HG02623 (cell line): ENCODE measurements around the gene CTBP2.
"Not testable (repeated sequence)": the region's sequence is repeated elsewhere in the genome, so short reads cannot be mapped to it uniquely, and the experiment has no call there.

Experiments
- ATAC-seq: cut with Tn5 transposase; IDR thresholded peaks from one replicate; pipeline ENCODE4 v1.9.1; 2021; ENCODE audit warnings: moderate library complexity; ENCODE audit not compliant: unreplicated experiment

CTBP2 gene

DNA sequence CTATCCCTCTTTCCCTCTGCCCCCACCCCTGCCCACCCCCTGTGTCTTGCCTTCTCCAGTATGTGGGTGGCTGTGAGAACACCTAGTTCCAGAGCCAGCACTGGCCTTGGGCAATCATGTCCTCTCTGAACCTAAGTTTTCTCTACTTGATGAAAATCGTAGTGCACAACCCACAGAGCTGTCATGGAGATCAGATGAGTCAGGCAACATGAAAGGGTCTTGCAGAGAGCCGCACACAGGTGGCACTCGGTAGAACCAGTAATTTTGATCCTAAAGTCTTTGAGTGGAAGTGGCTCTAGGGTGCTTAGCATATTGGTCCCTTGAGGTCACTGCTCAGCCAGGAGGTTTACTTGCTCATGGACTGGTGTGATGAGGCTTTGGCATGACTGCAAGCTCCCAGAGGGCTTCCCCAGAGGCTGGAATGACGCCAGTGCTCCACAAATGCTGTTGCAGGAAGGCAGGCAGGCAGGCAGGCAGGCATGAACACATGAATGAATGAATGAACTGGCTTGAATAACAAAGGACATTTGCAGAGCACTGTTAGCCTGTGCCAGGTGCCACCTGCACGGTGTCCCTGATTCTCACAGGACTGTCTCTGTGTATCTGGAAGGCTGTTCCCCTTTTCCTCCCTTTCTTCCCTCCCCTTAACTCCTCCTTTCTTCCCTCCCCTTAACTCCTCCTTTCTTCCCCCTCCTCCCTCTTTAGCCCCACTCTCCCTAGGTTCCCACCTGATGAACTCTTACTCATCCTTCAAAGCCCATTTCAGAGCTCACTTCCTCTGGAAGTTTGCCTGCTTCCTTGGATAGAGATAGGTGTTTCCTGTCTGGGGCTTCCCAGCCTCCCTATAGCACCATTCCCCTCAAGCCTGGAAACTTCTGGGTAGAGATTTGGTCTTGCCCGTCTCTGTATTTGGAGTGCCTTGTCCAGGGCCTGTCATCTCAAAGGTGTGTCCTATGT, 27.2 kb upstream of the CTBP2 start:
- ATAC-seq: no peak

DNA sequence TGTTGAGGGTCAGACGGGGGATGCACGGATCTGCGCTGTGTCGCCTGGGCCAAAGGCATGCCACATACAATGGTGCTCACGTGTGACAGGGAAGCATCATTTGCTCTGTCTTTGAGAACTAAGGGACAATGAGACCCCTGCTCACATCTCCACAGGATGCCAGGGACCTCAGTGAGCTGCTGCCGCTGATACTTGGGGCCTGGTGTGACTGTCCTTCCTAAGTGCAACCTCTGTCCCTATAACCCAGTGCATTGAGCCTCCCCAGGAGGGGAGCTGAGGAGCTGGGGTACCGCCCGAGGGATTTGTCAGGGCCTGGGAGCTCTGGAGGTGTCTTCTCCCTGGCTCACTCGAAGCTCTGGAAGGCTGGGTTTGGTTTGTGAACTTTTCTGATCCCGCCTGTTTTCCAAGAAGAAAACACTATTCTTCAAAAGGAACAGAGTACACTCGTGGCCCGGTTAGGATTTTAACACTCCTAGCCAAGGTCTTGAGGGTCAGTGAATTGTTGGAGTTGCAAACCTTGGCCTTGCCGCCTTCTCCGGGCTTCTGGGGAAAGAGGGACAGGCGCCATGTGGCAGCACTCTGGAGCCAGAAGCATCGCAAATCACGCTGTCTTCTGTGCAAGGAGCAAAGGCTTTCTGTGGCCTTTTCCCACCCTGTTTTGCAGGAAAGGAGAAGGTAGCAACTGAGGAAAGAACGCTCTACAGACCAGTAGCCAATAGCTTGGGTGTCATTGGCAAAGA, 26.2 kb upstream of the CTBP2 start:
- ATAC-seq: no peak

DNA sequence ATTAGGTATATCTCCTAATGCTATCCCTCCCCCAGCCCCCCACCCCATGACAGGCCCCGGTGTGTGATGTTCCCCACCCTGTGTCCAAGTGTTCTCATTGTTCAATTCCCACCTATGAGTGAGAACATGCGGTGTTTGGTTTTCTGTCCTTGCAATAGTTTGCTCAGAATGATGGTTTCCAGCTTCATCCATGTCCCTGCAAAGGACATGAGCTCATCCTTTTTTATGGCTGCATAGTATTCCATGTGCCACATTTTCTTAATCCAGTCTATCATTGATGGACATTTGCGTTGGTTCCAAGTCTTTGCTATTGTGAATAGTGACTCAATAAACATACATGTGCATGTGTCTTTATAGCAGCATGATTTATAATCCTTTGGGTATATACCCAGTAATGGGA, 18.7 kb upstream of the CTBP2 start:
- not testable (repeated sequence) for ATAC-seq

DNA sequence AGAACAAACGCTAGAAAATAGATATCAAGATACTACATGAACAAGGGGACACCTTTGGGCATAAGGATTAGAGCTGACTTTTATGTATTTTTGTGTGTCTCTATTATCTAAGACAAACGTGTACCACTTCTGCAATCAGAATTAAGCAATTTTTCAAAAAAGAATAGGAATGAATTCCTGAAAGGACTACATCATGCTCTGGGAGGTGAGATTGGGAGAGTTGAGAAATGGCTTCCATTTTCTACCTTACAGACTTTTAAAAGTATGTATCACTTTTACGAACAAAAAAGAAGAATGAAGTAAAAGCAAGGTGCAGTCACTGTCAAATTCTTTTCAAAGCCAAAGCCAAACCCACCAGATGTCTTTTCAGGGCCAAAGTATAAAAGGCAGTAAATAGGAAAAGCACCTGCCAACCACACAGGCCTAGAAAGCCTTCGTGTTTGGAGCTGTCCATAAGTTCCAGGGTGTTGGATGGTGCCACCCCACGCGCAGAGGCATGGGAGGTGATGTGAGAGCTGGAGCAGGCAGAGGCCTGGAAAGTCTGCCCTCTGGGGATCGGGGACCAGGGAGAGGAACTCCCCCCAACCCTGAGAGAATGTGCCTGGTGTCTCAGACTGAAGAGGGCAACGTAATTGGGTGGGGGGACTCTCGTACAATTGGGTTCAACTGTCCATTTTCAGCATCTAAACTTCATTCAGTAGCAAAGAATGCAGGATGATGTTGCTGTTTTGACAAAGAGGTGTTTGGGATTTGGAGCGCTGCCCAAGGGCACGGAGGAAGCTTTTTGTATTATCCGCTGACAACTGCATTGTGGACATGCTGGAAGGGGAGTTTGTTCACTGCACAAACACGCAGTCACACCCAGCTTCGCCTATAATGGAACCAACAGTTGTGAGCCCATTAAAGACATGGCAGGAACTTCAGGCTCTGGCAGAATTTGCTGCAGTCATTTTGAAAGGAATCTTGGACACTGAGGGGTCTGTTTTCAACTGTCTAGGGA, 17.6 kb upstream of the CTBP2 start:
- no peak for ATAC-seq

DNA sequence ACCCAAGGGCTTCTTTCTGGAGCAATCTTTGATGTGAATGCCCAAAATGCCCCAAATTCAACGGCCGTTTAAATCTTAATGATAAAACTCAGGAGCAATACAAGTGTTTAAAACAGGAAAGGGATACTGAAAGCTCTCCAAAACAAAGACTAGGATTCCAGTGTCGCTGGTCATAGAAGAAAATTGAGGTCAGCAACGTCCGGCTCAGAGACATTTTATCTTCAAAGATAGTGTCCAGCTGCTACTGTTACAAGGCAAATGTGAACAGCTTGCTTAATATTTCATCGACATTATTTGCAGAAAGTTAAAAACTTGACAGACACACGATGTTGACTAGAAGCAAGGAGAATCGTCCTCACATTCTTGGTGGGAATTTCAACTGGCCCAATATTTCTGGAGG, 15.4 kb upstream of the CTBP2 start:
- no peak for ATAC-seq

DNA sequence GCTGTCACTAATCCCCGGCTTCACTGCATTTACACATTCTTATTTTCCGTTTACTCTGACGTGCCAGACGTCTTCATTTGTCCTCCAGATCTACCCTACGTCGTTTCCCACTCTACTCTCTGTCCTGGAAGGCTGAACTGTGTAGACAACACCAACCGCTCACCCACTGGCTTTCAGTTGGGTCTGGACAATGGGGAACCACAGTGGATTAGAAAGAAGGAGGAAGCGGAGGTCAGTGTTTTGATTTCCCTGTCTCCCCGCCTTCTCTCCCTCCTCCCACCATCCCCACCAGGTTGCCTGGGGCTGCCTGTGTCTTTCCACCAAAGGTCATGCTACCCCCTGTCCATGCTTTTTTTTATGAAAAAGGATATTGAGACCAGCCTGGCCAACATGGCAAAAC, 14.0 kb upstream of the CTBP2 start:
- ATAC-seq: no peak

DNA sequence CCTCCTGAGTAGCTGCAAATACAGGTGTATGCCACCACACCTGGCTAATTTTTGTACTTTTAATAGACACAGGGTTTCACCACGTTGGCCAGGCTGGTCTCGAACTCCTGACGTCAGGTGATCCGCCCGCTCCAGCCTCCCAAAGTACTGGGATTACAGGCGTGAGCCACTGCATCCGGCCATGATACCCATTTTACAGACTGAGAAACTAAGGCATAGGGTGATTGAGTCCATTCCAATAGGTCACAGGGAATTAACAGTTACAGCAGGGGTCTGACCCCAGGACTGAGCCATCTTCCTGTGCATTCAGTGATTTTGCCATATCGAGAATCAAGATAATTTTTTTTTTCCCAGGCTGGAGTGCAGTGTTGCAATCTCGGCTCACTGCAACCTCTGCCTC, 12.3 kb upstream of the CTBP2 start:
- ATAC-seq: no peak

DNA sequence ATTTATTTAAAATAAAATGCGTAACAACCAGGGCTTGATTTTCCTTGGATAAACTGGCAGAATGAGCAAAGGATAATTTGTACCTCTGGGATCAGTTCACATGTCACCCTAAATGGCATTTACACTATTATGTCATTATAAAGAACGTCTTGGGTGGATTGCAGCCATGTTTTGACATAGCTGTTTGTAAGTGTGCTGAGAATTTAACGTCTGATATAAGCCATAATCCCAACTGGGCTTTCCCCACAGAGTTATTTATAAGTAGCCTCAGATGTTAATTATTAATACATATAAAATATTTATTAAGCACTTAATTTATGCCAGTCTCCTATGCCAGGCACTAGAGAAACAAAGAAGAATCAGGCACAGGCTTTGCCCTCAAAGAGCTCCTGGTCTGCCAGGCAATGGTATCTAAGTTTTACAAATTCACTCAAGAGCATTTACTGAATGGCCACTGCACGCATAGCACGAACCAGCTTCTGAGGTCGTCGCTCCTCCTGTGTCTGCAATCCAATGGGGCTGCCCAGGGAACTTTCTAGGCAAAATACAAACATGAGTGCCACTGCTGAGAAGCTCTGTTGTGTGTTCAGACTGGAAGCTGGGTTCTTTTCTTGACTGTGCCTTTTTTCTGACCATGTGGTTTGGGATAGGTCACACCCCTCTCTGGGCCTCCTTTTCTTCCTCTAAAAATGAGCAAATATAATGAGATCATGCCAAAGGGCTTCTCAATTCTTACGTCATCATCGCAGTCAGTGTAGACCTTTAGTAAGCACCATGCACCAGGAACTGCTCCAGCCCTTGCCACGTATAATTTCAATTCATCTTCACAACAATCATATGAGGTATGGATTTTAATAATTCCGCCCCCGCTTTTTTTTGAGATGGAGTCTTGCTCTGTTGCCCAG, 11.3 kb upstream of the CTBP2 start:
- ATAC-seq: no peak

DNA sequence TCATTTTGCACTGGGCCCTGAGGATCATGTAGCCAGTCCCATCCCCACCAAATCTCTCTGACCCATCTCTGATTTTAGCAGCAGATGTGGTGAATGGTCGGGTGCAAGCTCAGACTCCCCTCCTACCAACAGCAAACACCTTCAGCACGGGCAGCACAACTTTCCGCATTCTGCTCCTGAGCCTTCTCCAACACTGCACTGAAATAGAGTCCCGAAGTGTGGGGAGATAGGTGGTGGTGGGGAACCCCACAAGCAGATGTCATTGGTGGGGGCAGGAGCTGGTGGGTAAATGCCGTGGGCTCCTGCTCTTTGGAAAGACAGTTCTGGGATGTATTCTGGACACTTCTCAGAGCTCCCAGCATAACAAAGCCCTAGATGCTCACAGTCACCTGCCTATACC, 9.6 kb upstream of the CTBP2 start:
- ATAC-seq: no peak

DNA sequence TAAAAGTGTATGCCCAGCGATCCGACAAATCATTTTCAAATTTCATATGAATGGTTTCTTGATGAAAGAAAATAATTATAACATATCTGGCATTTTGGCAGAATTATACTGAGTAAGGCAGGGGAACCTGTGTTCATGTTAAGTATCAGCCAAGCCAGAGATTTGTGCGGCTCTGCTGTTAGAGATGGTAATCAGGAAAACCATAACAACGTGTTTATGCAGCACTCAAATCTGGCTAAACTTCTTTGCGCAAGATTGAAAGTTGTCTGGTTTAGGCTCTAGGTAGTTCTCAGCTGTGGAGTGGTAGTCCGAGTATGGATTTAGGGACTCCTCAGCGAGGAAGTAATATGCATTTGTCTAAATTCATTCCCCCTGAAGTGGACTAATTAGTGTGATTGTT, 8.9 kb upstream of the CTBP2 start:
- ATAC-seq: no peak

DNA sequence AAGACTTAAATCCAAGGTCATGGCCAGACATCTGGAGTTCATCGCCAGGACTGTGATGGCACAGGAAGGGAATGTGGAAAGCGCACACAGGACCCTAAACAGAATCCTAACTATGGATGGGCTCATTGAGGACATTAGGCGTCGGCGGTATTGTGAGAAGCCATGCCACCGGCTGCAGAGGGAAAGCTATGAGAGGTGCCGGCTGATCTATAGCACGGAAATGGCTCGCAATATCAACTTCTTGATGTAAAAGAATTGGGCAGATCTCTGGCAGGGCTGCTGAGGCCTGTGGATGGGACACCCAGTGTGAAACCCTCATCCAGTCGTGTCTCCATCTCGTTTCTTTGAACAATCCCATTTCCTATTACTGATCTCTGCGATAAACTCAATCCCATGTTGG, 6.3 kb upstream of the CTBP2 start:
- no peak for ATAC-seq

DNA sequence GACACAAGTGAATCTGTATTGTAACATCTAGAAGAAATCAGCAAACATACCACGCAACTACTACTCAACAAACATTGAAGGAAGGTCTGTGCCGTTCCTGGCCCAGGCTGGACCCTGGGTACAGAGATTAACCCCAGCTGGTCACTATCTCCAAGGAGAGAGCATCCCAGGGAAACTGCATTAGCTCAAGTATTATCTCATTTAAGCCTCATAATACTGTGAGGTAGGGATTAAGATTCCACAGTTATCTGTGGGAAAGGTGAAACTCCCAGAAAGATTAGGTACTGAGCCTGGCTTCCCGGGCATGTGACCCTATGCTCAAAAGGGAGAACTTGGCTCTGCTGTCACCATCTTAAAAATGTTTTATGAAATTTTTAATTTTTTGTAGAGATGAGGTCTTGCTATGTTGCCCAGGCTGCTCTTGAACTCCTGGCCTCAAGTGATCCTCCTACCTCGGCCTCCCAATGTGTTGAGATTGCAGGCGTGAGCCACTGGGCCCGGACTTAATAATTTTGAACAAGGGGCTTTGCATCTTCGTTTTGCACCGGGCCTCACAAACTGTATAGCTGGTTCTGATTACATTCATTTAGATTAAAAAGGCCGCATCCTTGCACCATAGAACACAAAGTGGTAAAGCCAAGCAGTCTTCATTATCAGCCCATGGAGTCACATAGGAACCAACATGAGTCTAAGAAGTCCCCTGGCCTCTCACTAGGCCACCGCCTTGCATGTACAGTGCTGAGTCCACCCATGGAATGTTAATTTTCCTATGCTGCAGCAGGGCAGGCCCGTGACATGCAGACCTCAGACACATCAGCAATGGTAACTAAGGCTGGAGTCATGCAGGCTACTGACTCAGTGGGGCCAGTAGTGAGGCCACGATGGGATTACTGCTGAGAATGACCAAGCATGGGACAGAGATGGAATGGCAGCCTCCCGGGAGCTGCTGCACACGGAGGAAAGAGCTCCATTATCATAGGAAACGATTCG, 5.5 kb upstream of the CTBP2 start:
- ATAC-seq: no peak

DNA sequence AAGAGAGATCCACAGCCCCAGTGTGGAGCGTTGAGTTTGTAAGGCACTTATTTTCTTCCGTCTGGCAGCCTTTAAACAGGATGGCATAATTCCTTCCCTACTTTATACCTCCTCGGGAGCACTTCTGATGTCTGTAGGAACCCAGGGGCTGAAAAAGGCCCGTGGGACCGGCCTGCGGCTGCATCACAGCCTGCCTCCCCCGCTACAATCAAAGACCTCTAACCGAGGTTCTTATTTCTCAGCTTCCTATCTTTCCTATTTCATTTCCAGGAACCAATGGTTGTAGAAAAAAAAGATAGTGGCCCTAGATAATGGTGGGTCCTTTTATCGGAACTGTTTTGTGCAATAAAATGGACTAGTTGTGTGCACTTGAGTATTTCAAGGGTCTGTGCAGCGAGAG, 4.1 kb upstream of the CTBP2 start:
- ATAC-seq: no peak

DNA sequence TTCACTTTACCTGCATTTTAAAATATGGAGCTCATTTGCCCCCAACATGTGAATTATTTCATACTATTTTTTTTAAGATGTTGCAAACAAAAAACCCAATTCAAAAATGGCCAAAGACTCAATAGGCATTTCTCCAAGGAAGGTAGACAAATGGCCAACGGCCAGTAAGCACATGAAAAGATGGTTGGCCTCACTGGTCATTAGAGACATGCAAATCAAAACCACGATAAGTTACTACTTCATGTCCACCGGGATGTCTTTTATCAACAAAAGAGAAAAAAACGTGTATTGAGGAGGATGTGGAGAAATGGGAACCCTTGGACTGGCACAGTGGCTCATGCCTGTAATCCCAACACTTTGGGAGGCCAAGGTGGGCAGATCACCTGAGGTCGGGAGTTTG, 3.4 kb upstream of the CTBP2 start:
- ATAC-seq: no peak

DNA sequence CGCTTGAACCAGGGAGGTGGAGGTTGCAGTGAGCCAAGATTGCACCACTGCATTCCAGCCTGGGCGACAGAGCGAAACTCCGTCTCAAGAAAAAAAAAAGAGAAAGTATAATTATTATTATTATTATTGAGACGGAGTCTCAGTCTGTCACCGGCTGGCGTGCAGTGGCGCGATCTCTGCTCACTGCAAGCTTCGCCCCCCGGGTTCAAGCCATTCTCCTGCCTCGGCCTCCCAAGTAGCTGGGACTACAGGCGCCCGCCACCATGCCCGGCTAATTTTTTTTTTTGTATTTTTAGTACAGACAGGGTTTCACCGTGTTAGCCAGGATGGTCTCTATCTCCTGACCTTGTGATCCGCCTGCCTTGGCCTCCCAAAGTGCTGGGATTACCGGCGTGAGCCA, 2.9 kb upstream of the CTBP2 start:
- not testable (repeated sequence) for ATAC-seq

DNA sequence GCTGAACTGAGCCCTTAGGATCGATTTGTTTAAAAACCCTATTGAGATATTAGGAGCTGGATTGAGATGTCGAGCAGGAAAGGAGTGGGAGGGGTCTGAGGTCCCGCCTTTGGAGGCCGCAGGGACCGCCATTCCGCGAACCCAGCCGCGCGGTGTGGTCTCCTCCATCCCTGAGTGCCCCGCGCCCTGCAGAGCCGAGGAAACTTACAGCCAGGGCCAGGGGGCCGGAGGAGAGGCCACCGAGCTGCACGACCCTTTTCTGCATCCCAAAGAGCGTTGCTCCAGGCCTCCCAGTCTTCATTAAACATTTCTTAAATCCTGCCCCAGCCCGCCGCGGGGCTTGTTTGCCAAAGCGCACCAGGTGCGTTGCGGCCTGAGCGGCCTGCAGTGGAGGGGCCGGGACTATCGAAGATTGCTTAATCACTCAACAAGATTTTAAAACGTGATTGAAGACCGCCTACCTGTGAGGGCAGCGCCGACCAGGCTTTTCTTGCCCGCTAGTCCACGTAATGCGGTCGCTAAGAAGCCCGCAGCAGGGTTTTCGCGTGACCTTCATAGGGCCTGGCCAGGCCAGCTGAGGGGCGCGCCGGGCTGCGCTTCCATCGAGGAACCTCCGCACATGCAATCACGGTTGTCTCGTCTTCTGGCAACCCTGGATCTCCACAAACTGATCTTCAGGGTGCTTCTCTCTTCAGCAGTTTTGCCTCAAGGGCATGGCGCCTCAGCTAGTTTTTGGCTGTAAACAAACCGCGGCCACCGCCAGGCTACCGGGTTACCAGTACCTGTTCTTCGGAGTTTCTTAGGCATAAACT, 2.0 kb upstream of the CTBP2 start:
- no peak for ATAC-seq

DNA sequence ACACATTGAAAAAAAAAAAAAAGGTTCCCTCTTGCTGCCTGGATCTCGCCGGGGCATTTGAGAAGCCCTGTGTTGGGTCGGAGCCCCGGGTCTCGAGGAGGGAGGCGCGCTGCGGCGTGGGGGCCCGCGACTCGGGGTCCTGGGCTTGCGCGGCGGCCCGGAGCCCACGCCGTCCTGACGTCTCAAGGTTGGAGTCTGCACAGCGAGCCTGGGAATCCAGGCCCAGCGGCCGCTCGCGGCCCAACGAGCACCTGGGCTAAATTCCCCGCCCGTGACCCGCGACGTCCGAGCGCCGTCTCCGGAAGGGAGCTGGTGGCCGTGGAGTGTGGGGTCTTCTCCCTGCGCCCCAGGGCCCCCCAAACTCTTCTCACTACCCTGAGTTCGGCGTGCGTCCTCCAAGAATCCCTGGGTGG, 1.4 kb upstream of the CTBP2 start:
- ATAC-seq: no peak
